GM12878 (cell line): Measurements from ENCODE around the gene ATP6V1G3.

Source experiments
- CTCF ChIP-seq, 3 experiments: IDR thresholded peaks in 2 of 3; conservative IDR thresholded peaks in 1 of 3; 2 replicates each; pipeline ENCODE4 v1.5.1; 2011; ENCODE audit warnings: low read depth in 3 of 3, low read length in 3 of 3, mild to moderate bottlenecking in 3 of 3, control low read depth in 2 of 3, moderate library complexity in 2 of 3, inconsistent platforms in 1 of 3, mixed read lengths in 1 of 3; ENCODE audit not compliant: control insufficient read depth in 2 of 3, insufficient read depth in 1 of 3; ENCODE audit errors: extremely low read depth in 1 of 3
- HSF1 ChIP-seq: fragments of 150-350 bp; IDR thresholded peaks from 2 replicates; pipeline ENCODE4 v1.6.1; 2014; ENCODE audit warnings: mild to moderate bottlenecking, low read depth, low read length
- NFYA ChIP-seq: IDR thresholded peaks from 2 replicates; pipeline ENCODE4 v1.6.1; 2011; ENCODE audit warnings: low read depth, mild to moderate bottlenecking, low read length, improper control_type of control experiment, borderline replicate concordance
- SP1 ChIP-seq: IDR thresholded peaks from one replicate; pipeline ENCODE4 v1.6.1; 2011; ENCODE audit warnings: low read depth, low read length
- TCF12 ChIP-seq: IDR thresholded peaks from 2 replicates; pipeline ENCODE4 v1.6.1; 2011; ENCODE audit warnings: low read depth, mild to moderate bottlenecking, low read length

- no peak for TF ChIP-seq NFYA
- TF ChIP-seq CTCF (IDR thresholded peaks at IDR 0.05 in 2 of 3, conservative IDR thresholded peaks at IDR 0.05 in 1 of 3; ENCODE audit: control insufficient read depth in 2 of 3, extremely low read depth in 1 of 3, insufficient read depth in 1 of 3, low read depth in 3 of 3, low read length in 3 of 3), result no peak
- TF ChIP-seq TCF12, result no peak
- TF ChIP-seq HSF1, result no peak
- TF ChIP-seq SP1, result no peak
Measured at GRCh38 chr1:198494139-198494538, 46.3 kb downstream of the ATP6V1G3 start.
